ENCODE data around the gene EXOSC1.

EXOSC1 gene

DNA sequence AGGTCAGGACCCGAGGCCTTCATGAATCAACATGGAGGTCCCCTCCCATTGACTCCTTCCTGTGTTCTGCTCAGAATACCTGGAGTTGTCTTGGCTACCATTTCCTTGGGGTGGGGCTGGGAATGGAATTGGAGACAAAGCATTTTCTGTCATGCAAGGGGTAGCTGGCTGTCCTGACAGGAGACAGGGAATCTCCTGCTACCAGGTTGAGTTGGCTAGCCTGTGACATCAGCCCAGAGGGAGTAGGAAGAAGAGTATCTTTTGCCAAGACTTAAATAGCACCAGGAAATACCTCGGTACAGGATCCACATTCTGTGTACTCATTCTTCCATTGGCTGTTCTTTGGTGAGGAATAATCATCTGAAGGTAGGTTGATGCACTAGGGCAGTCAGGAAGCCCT, 5.0 kb upstream of the EXOSC1 start:
- peak; percentile 32 for DNase-seq (ENCODE audit: low read depth)
- no peak overlapping the region for H3K4me3 ChIP-seq (replicated peaks; ENCODE audit: low read depth, low read length)
- TF ChIP-seq CTCF (IDR thresholded peaks at IDR 0.05; ENCODE audit: low read length, missing control alignments), result no peak

- DNase-seq (ENCODE audit: low read depth), result no peak
- peak overlapping the region; percentile 88 for H3K4me3 ChIP-seq (replicated peaks; ENCODE audit: low read depth, low read length)
- TF ChIP-seq CTCF (IDR thresholded peaks at IDR 0.05; ENCODE audit: low read length, missing control alignments), result no peak
These were observed 467 bp downstream of the EXOSC1 start for GRCh38 chr10:97445357-97445721.

DNA sequence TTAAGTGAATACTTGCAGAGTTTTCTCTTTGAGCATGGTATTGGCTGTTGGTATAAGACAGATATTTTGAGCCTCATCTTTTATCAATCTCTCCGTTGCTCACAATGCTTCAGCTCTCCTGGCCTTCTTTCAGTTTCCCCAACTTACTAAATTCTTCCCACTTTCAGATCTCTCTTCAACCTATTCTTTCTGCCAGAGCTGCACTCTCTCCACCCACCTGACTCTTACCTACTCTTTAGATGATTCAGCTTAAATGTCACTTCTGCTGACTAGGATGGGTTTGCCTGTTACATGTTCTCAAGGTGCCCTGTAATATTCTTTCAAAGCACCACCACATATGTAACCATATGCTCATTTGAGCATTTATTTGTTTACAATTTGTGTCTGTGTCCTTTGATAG, 1.6 kb downstream of the EXOSC1 start:
- DNase-seq (ENCODE audit: low read depth), result no peak
- no peak for TF ChIP-seq CTCF (IDR thresholded peaks at IDR 0.05; ENCODE audit: low read length, missing control alignments)
- H3K4me3 ChIP-seq (replicated peaks; ENCODE audit: low read depth, low read length), result no peak overlapping the region

DNA sequence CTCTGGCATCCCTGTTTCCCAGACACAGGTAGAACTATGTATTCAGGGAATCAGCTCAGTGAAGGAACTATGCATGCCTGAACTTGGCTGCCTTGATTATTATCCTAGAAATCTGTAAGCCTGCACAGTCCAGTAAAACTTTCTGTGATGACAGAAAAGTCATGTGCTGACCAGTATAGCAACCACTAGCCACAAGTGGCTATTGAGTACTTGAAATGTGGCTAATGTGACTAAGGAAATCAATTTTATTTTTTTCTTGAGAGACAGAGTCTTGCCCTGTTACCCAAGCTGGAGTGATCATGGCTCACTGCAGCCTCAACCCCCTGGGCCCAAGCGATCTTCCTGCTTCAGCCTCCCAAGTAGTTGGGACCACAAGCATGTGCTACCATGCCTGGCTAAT, 3.5 kb downstream of the EXOSC1 start:
- no peak for TF ChIP-seq CTCF (IDR thresholded peaks at IDR 0.05; ENCODE audit: low read length, missing control alignments)
- no peak for DNase-seq (ENCODE audit: low read depth)
- no peak overlapping the region for H3K4me3 ChIP-seq (replicated peaks; ENCODE audit: low read depth, low read length)

GRCh38 chr10:97435211-97435610, 10.6 kb downstream of the EXOSC1 start:
- no peak for DNase-seq (ENCODE audit: low read depth)
- no peak overlapping the region for H3K4me3 ChIP-seq (replicated peaks; ENCODE audit: low read depth, low read length)
- no peak for TF ChIP-seq CTCF (IDR thresholded peaks at IDR 0.05; ENCODE audit: low read length, missing control alignments)

DNA sequence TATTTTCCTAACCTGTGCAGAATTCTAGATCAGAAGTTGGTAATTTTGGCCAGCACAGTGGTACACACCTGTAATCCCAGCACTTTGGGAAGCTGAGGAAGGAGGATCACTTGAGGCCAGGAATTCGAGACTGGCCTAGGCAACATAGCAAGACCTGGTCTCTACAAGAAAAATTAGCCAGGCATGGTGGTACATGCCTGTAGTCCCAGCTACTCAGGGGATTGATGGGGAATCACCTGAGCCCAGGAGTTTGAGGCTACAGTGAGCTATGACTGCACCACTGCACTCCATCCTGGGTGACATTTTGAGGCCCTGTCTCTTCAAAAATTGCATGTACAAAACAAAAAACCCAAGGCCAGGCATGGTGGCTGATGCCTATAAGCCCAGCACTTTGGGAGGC, 11.2 kb downstream of the EXOSC1 start:
- DNase-seq (ENCODE audit: low read depth), result no peak
- H3K4me3 ChIP-seq (replicated peaks; ENCODE audit: low read depth, low read length), result no peak overlapping the region
- no peak for TF ChIP-seq CTCF (IDR thresholded peaks at IDR 0.05; ENCODE audit: low read length, missing control alignments)

DNA sequence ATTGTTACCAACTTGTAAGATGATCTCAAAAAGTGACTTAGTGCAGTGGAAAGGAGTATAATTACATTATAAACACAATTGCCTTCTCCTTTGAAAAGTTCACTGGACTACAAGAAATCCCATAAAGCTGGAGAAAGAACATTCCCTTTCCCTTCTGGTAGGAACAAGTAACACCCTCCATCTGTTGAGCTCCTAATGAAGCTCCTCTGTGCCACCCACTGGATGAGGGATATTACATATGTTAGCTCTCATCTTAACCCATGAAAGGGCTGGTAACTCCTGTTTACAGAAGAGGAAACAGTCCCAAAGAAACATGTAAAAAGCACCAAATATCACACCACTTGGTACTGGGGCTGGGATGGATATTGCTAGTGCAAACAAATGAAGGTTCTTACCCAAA, 11.8 kb downstream of the EXOSC1 start:
- H3K4me3 ChIP-seq (replicated peaks; ENCODE audit: low read depth, low read length), result no peak overlapping the region
- DNase-seq (ENCODE audit: low read depth), result no peak
- no peak for TF ChIP-seq CTCF (IDR thresholded peaks at IDR 0.05; ENCODE audit: low read length, missing control alignments)
